ENCODE measurements around the gene C16orf92. TPM values are rescaled to one million over a fixed set of nuclear protein-coding genes. Genes with fewer than 3 reads are reported as not detected.
A peak's percentile ranks its signal among the peaks of the same experiment; 100 is the strongest.

Gene C16orf92
- total and polyA plus RNA-seq, 2 of the 13 experiments (the other 11 are each of a cell fraction or from before 2014, with no cell fraction given) = not detected

GRCh38 chr16:29984764-29985147 is 38.2 kb upstream of the C16orf92 start:
- TF ChIP-seq DBP (CRISPR knock-in tag; IDR thresholded peaks at IDR 0.05; ENCODE audit: not compliant biosample characterization) = no peak
- H3K4me2 ChIP-seq (ENCODE audit: low read depth, low read length) = no peak overlapping the region
- BruUV-seq (replicated peaks) = no TSS peak
- intact Hi-C loops (cut with micrococcal nuclease; ENCODE audit: unreplicated experiment) = no loop called here
- ATAC-seq (no peak), FAIRE-seq (no peak), DNase-seq (ENCODE audit: low spot score) (no peak)
- peaks cover 64 to 100% of the 10 kb centered on the region in 2 experiments for H3K36me3 ChIP-seq (replicated peaks in 1 of 2; ENCODE audit: control insufficient read depth in 1 of 2, insufficient read depth in 2 of 2, low read length in 2 of 2)
- H3K9ac ChIP-seq (ENCODE audit: insufficient read depth, low read depth, low read length) = no peak overlapping the region
- CTCF ChIA-PET (ENCODE audit: low intra/inter-chr PET ratio, low total read pairs) = no interaction called here
- H4K20me1 ChIP-seq (ENCODE audit: insufficient read depth, low read length) = no peaks in the 10 kb centered on the region
- in situ Hi-C loops (cut with HindIII; ENCODE audit: extremely low pct_ligation_motif_present, low pct_unique_long_range_greater_than_20kb) = no loop called here
- H2AFZ ChIP-seq (ENCODE audit: low read length) = no peak overlapping the region
- WGBS (ENCODE audit: low lambda C conversion rate) = 94% methylated on average over 5 of the region's 5 CpGs
- H3K4me3 ChIP-seq (replicated peaks in 1 of 3; ENCODE audit: insufficient read depth in 1 of 3, low read depth in 2 of 3, low read length in 3 of 3) = no peak overlapping the region
- no peaks in the 10 kb centered on the region for H3K27me3 ChIP-seq (ENCODE audit: control insufficient read depth in 1 of 2, insufficient read depth in 2 of 2, low read length in 2 of 2)
- POLR2A ChIA-PET = no interaction called here
- no peaks in the 10 kb centered on the region for H3K9me3 ChIP-seq (ENCODE audit: low read length)
- H3K79me2 ChIP-seq (ENCODE audit: insufficient read depth, low read length) = no peaks in the 10 kb centered on the region
- no peak overlapping the region for H3K27ac ChIP-seq (ENCODE audit: extremely low read length, insufficient read depth, low read length)
- no peaks in the 10 kb centered on the region for H3K4me1 ChIP-seq (ENCODE audit: insufficient read depth, low read length)

GRCh38 chr16:29985271-29985811 is 37.7 kb upstream of the C16orf92 start:
- ChIA-PET POLR2A (interaction anchor here (1.3 kb wide), 1 partner anchor 12 kb away, joined by 6 read pairs; no protein-coding TSS in a partner anchor), CTCF (ENCODE audit: low intra/inter-chr PET ratio, low total read pairs) (no interaction called here)
- DNase-seq (ENCODE audit: low spot score) (no peak), ATAC-seq (no peak), FAIRE-seq (no peak)
- no peak overlapping the region for H3K9ac ChIP-seq (ENCODE audit: insufficient read depth, low read depth, low read length)
- H3K79me2 ChIP-seq (ENCODE audit: insufficient read depth, low read length) = no peaks in the 10 kb centered on the region
- 98% methylated on average over 26 of the region's 28 CpGs for WGBS (ENCODE audit: low lambda C conversion rate)
- no peaks in the 10 kb centered on the region for H4K20me1 ChIP-seq (ENCODE audit: insufficient read depth, low read length)
- peaks cover 59 to 100% of the 10 kb centered on the region in 2 experiments for H3K36me3 ChIP-seq (replicated peaks in 1 of 2; ENCODE audit: control insufficient read depth in 1 of 2, insufficient read depth in 2 of 2, low read length in 2 of 2)
- intact Hi-C loops (cut with micrococcal nuclease; ENCODE audit: unreplicated experiment) (no loop called here), in situ Hi-C loops (cut with HindIII; ENCODE audit: extremely low pct_ligation_motif_present, low pct_unique_long_range_greater_than_20kb) (no loop called here)
- TF ChIP-seq MIER2 (CRISPR knock-in tag; IDR thresholded peaks at IDR 0.05) = no peak
- no peak for TF ChIP-seq ZNF280B (CRISPR knock-in tag; IDR thresholded peaks at IDR 0.05; ENCODE audit: borderline replicate concordance)
- TF ChIP-seq RBFOX2 (IDR thresholded peaks at IDR 0.05; ENCODE audit: low read depth, low read length) = peak; percentile 54; the same call in 1 of the 2 replicates
- no peak for TF ChIP-seq BATF2 (CRISPR knock-in tag; IDR thresholded peaks at IDR 0.05)
- TF ChIP-seq AGO2 (optimal IDR thresholded peaks at IDR 0.05; ENCODE audit: low read depth, low read length) = peak; percentile 60
- H2AFZ ChIP-seq (ENCODE audit: low read length) = no peak overlapping the region
- no peaks in the 10 kb centered on the region for H3K27me3 ChIP-seq (ENCODE audit: control insufficient read depth in 1 of 2, insufficient read depth in 2 of 2, low read length in 2 of 2)
- no peak overlapping the region for H3K27ac ChIP-seq (ENCODE audit: extremely low read length, insufficient read depth, low read length)
- H3K4me1 ChIP-seq (ENCODE audit: insufficient read depth, low read length) = no peaks in the 10 kb centered on the region
- no peak overlapping the region for H3K4me2 ChIP-seq (ENCODE audit: low read depth, low read length)
- no peak overlapping the region for H3K4me3 ChIP-seq (replicated peaks in 1 of 3; ENCODE audit: insufficient read depth in 1 of 3, low read depth in 2 of 3, low read length in 3 of 3)
- BruUV-seq (replicated peaks) = no TSS peak
- H3K9me3 ChIP-seq (ENCODE audit: low read length) = no peaks in the 10 kb centered on the region
